ENCODE measurements around the gene ANP32E. TPM values are rescaled to one million over a fixed set of nuclear protein-coding genes. Genes with fewer than 3 reads are reported as not detected.

ANP32E gene
- total and polyA plus RNA-seq, 2 of the 4 experiments (the other 2 are of a cell fraction): 5.9 to 18.4 TPM

- Histone ChIP-seq H4K8ac (ENCODE audit: low read depth in 2 of 2, low read length in 2 of 2) (no peak overlapping the region), H3K18ac (ENCODE audit: low read depth, low read length) (no peak overlapping the region), H2BK120ac (ENCODE audit: low read depth, low read length) (no peak overlapping the region), H4K91ac (ENCODE audit: insufficient read depth, low read depth, low read length) (no peak overlapping the region), H3K14ac (replicated peaks; ENCODE audit: low read depth, low read length) (no peak overlapping the region), H3K36me3 (ENCODE audit: control insufficient read depth, insufficient read depth, low read length) (peaks cover 25% of the 10 kb centered on the region), H3K4me1 (ENCODE audit: control insufficient read depth, insufficient read depth, low read length) (no peaks in the 10 kb centered on the region), H2AK9ac (replicated peaks; ENCODE audit: low read depth, low read length, poor library complexity) (no peak overlapping the region), H3K9me1 (ENCODE audit: insufficient read depth, low read length) (no peaks in the 10 kb centered on the region), H4K5ac (ENCODE audit: low read depth, low read length) (no peak overlapping the region), H3K4me2 (ENCODE audit: low read depth, low read length) (no peak overlapping the region), H3K79me1 (ENCODE audit: low read depth in 1 of 2, low read length in 2 of 2) (peaks cover 9 to 13% of the 10 kb centered on the region in 2 experiments), H3K9me3 (ENCODE audit: control insufficient read depth, insufficient read depth, low read length) (no peaks in the 10 kb centered on the region), H3K4me3 (ENCODE audit: insufficient read depth, low read depth, low read length) (no peak overlapping the region), H2AK5ac (ENCODE audit: low read depth, low read length) (no peak overlapping the region), H3K4ac (ENCODE audit: low read depth, low read length) (no peak overlapping the region), H4K20me1 (ENCODE audit: insufficient read depth, low read length) (no peaks in the 10 kb centered on the region), H2AFZ (replicated peaks; ENCODE audit: low read length, poor library complexity) (no peak overlapping the region), H2BK20ac (ENCODE audit: low read depth, low read length) (no peak overlapping the region), H3K56ac (ENCODE audit: extremely low read depth, insufficient read depth, low read length) (no peak overlapping the region), H3K23ac (ENCODE audit: low read depth, low read length) (no peak overlapping the region), H2BK15ac (ENCODE audit: low read depth, low read length) (no peak overlapping the region), H2BK5ac (ENCODE audit: low read depth, low read length, poor library complexity, severe bottlenecking) (no peak overlapping the region), H3K27ac (ENCODE audit: insufficient read depth, low read length) (no peak overlapping the region), H3K9ac (ENCODE audit: low read depth, low read length) (no peak overlapping the region), H3K27me3 (ENCODE audit: control insufficient read depth, insufficient read depth, low read length) (no peaks in the 10 kb centered on the region)
- WGBS, 2 experiments (ENCODE audit: extremely low coverage in 2 of 2, insufficient read length in 1 of 2): no CpG with 5 or more reads among the region's 1 CpG
- TF ChIP-seq ELK1 (IDR thresholded peaks at IDR 0.05; ENCODE audit: borderline replicate concordance, low read depth, low read length) (no peak), CEBPB (IDR thresholded peaks at IDR 0.05; ENCODE audit: low read depth, low read length) (no peak), SMC3 (IDR thresholded peaks at IDR 0.05; ENCODE audit: low read depth, low read length) (no peak), POLR2A (IDR thresholded peaks at IDR 0.05; ENCODE audit: low read depth, low read length) (no peak), CHD1 (IDR thresholded peaks at IDR 0.05; ENCODE audit: low read depth, low read length) (no peak), MXI1 (IDR thresholded peaks at IDR 0.05; ENCODE audit: borderline replicate concordance, low read depth, low read length) (no peak), CTCF (conservative IDR thresholded peaks at IDR 0.05; ENCODE audit: low read depth, low read length) (no peak), RAD21 (IDR thresholded peaks at IDR 0.05; ENCODE audit: low read length) (no peak), USF2 (IDR thresholded peaks at IDR 0.05; ENCODE audit: low read depth, low read length) (no peak)
- DNase-seq (no peak), ATAC-seq (ENCODE audit: low read depth) (no peak)
- dilution Hi-C loops (cut with HindIII; ENCODE audit: low sequenced_read_pairs, unreplicated experiment) (no loop called here), intact Hi-C loops (cut with micrococcal nuclease) (no loop called here), in situ Hi-C loops (cut with MboI; ENCODE audit: low sequenced_read_pairs) (no loop called here)
- BruUV-seq (replicated peaks): no TSS peak
- ChIA-PET CTCF (no interaction called here), POLR2A (ENCODE audit: unreplicated experiment) (interaction anchor here (0.9 kb wide), 1 partner anchor 8 kb away, joined by 3 read pairs; no protein-coding TSS in a partner anchor)
Observed at GRCh38 chr1:150225546-150225945, 10.4 kb downstream of the ANP32E start.

All from IMR-90 (cell line).